SK-N-SH treated with all-trans-retinoic acid at 6 μM for 48 hours (cell line): ENCODE results near the gene SOX10.

Source experiments
- ATAC-seq: fragments of 200-7000 bp; cut with Tn5 transposase; 3 replicates; pipeline ENCODE4 v1.9.1; 2020; ENCODE audit warnings: mild to moderate bottlenecking, moderate library complexity
- ARNTL ChIP-seq: fragments of 450-650 bp; formaldehyde crosslinking; IDR thresholded peaks from 2 replicates; pipeline ENCODE4 v1.5.0; 2020; ENCODE audit warnings: low read depth, mild to moderate bottlenecking, moderate library complexity, borderline replicate concordance
- BACH2 ChIP-seq: fragments of 250-450 bp; sonication (Bioruptor Pico); IDR thresholded peaks from 2 replicates; pipeline ENCODE4 v1.9.0; 2021; ENCODE audit warnings: mild to moderate bottlenecking, borderline replicate concordance
- CSDC2 ChIP-seq: fragments of 250-450 bp; sonication (Bioruptor Pico); IDR thresholded peaks from 2 replicates; pipeline ENCODE4 v1.5.0; 2020; ENCODE audit warnings: mild to moderate bottlenecking, moderate library complexity
- GLIS3 ChIP-seq: fragments of 250-450 bp; sonication (Bioruptor Pico); IDR thresholded peaks from 2 replicates; pipeline ENCODE4 v1.5.0; 2020; ENCODE audit warnings: mild to moderate bottlenecking, moderate library complexity
- ISL1 ChIP-seq: fragments of 250-450 bp; sonication (Bioruptor Pico); IDR thresholded peaks from 2 replicates; pipeline ENCODE4 v2.1.2; 2022; ENCODE audit warnings: mild to moderate bottlenecking, moderate library complexity
- SNAI2 ChIP-seq: fragments of 250-450 bp; sonication (Bioruptor Pico); IDR thresholded peaks from 2 replicates; pipeline ENCODE4 v1.5.0; 2020; ENCODE audit warnings: mild to moderate bottlenecking, moderate library complexity
- TCF4 ChIP-seq: fragments of 250-450 bp; sonication (Bioruptor Pico); IDR thresholded peaks from 2 replicates; pipeline ENCODE4 v1.8.0; 2021; ENCODE audit warnings: mild to moderate bottlenecking, moderate library complexity, borderline replicate concordance
- TOX ChIP-seq: fragments of 250-450 bp; sonication (Bioruptor Pico); IDR thresholded peaks from 2 replicates; pipeline ENCODE4 v1.8.0; 2021; ENCODE audit warnings: mild to moderate bottlenecking, moderate library complexity, borderline replicate concordance
- ZFP3 ChIP-seq: fragments of 250-450 bp; sonication (Bioruptor Pico); IDR thresholded peaks from 2 replicates; pipeline ENCODE4 v1.5.0; 2020; ENCODE audit warnings: mild to moderate bottlenecking, moderate library complexity
- ZFP30 ChIP-seq: fragments of 450-650 bp; formaldehyde crosslinking; IDR thresholded peaks from 2 replicates; pipeline ENCODE4 v1.5.0; 2022; ENCODE audit warnings: mild to moderate bottlenecking, moderate library complexity
- ZNF70 ChIP-seq: fragments of 450-650 bp; formaldehyde crosslinking; IDR thresholded peaks from 2 replicates; pipeline ENCODE4 v1.5.0; 2020; ENCODE audit warnings: mild to moderate bottlenecking, moderate library complexity
- ZNF8 ChIP-seq: fragments of 450-650 bp; formaldehyde crosslinking; IDR thresholded peaks from 2 replicates; pipeline ENCODE4 v1.5.0; 2020; ENCODE audit warnings: mild to moderate bottlenecking, moderate library complexity
- TF ChIP-seq, protein P1 (sequence below): fragments of 250-450 bp; sonication (Bioruptor Pico); IDR thresholded peaks from 2 replicates; pipeline ENCODE4 v1.5.0; 2020; ENCODE audit warnings: mild to moderate bottlenecking, moderate library complexity
- TF ChIP-seq, protein P2 (sequence below): fragments of 250-450 bp; sonication (Bioruptor Pico); IDR thresholded peaks from 2 replicates; pipeline ENCODE4 v1.5.1; 2021; ENCODE audit warnings: mild to moderate bottlenecking, moderate library complexity
- TF ChIP-seq, protein P3 (sequence below): fragments of 250-450 bp; sonication (Bioruptor Pico); IDR thresholded peaks from 2 replicates; pipeline ENCODE4 v1.8.0; 2020; ENCODE audit warnings: mild to moderate bottlenecking, moderate library complexity, borderline replicate concordance
- TF ChIP-seq, protein P4 (sequence below): fragments of 250-450 bp; sonication (Bioruptor Pico); IDR thresholded peaks from 2 replicates; pipeline ENCODE4 v1.5.1; 2020; ENCODE audit warnings: low read depth, mild to moderate bottlenecking, moderate library complexity

The SOX10 gene

DNA sequence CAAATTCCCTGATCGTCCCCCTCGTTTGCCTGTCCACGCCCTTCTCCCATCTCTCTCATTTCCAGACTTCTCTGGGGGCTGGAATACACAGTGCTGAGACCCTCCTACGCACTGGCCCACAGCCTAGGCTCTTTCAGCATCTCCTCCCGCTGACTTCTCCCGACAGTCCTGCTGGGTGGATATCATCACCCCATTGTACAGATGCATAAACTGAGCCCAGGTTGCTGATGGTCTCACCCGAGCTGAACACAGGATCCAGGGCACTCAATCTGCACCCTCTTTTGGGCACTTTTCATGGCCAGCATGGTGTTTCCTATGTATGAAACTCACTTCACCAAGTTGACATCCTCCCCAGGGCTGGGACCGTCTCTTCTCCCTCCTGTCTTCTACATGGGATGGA lies 41.2 kb upstream of the SOX10 start (continued):
- TF ChIP-seq, protein P1, sequence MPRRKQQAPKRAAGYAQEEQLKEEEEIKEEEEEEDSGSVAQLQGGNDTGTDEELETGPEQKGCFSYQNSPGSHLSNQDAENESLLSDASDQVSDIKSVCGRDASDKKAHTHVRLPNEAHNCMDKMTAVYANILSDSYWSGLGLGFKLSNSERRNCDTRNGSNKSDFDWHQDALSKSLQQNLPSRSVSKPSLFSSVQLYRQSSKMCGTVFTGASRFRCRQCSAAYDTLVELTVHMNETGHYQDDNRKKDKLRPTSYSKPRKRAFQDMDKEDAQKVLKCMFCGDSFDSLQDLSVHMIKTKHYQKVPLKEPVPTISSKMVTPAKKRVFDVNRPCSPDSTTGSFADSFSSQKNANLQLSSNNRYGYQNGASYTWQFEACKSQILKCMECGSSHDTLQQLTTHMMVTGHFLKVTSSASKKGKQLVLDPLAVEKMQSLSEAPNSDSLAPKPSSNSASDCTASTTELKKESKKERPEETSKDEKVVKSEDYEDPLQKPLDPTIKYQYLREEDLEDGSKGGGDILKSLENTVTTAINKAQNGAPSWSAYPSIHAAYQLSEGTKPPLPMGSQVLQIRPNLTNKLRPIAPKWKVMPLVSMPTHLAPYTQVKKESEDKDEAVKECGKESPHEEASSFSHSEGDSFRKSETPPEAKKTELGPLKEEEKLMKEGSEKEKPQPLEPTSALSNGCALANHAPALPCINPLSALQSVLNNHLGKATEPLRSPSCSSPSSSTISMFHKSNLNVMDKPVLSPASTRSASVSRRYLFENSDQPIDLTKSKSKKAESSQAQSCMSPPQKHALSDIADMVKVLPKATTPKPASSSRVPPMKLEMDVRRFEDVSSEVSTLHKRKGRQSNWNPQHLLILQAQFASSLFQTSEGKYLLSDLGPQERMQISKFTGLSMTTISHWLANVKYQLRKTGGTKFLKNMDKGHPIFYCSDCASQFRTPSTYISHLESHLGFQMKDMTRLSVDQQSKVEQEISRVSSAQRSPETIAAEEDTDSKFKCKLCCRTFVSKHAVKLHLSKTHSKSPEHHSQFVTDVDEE (CRISPR knock-in tag) = no peak
- TF ChIP-seq ARNTL (no peak), ZNF8 (CRISPR knock-in tag) (no peak)

DNA sequence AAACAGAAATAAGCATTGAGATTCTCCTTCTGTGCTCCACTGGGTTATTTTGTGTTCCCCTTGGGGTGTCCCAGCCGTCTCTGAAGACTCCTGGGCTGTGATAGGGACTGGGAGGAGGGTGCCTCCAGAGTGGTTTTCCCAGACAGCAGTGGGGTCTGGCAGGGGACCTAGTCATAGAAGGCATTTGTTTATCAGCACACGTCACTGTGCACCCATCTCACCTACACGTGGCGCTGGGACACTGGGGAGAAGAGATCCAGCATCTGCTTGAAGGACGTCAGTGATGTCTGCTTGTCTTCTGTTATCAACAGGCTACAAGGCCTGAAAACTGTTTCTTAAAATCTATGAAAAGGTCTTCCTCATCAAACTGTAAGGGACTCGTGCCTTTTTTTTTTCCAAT lies 38.7 kb upstream of the SOX10 start:
- TF ChIP-seq SNAI2 (CRISPR knock-in tag) (no peak), ZNF70 (CRISPR knock-in tag) (no peak), BACH2 (CRISPR knock-in tag) (no peak)
- TF ChIP-seq, protein P1 (CRISPR knock-in tag) = no peak
- no peak for ATAC-seq

DNA sequence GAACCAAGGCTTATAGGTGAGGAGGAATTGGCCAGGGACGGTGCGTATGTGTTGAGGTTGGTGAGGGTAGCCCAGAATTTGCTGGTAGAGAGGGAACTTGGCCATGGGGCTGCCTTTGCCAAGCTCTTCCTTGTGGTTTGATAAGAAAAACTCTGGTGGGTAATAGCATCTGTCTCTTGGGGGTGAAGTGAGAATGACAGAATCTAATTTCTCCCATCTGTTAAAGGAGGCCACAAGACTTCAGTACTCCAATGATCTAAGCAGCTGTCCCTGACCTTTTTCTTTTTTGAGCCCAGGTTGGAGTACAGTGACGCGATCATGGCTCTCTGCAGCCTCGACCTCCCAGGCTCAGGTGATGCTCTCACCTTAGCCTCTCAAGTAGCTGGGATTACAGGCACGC lies 36.9 kb upstream of the SOX10 start:
- ATAC-seq = no peak
- TF ChIP-seq, protein P2, sequence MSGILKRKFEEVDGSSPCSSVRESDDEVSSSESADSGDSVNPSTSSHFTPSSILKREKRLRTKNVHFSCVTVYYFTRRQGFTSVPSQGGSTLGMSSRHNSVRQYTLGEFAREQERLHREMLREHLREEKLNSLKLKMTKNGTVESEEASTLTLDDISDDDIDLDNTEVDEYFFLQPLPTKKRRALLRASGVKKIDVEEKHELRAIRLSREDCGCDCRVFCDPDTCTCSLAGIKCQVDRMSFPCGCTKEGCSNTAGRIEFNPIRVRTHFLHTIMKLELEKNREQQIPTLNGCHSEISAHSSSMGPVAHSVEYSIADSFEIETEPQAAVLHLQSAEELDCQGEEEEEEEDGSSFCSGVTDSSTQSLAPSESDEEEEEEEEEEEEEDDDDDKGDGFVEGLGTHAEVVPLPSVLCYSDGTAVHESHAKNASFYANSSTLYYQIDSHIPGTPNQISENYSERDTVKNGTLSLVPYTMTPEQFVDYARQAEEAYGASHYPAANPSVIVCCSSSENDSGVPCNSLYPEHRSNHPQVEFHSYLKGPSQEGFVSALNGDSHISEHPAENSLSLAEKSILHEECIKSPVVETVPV (CRISPR knock-in tag) = no peak
- no peak for TF ChIP-seq ARNTL
- TF ChIP-seq SNAI2 (CRISPR knock-in tag) = no peak
- TF ChIP-seq BACH2 (CRISPR knock-in tag) = no peak
- no peak for TF ChIP-seq TCF4
- TF ChIP-seq ISL1 (CRISPR knock-in tag) = no peak
- no peak for TF ChIP-seq GLIS3 (CRISPR knock-in tag)
- TF ChIP-seq ZFP3 (CRISPR knock-in tag) = no peak
- TF ChIP-seq ZFP30 (CRISPR knock-in tag) = no peak
- TF ChIP-seq, protein P3, sequence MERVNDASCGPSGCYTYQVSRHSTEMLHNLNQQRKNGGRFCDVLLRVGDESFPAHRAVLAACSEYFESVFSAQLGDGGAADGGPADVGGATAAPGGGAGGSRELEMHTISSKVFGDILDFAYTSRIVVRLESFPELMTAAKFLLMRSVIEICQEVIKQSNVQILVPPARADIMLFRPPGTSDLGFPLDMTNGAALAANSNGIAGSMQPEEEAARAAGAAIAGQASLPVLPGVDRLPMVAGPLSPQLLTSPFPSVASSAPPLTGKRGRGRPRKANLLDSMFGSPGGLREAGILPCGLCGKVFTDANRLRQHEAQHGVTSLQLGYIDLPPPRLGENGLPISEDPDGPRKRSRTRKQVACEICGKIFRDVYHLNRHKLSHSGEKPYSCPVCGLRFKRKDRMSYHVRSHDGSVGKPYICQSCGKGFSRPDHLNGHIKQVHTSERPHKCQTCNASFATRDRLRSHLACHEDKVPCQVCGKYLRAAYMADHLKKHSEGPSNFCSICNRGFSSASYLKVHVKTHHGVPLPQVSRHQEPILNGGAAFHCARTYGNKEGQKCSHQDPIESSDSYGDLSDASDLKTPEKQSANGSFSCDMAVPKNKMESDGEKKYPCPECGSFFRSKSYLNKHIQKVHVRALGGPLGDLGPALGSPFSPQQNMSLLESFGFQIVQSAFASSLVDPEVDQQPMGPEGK (CRISPR knock-in tag) = no peak
- TF ChIP-seq CSDC2 (CRISPR knock-in tag) = no peak
- TF ChIP-seq, protein P1 (CRISPR knock-in tag) = no peak
- TF ChIP-seq, protein P4, sequence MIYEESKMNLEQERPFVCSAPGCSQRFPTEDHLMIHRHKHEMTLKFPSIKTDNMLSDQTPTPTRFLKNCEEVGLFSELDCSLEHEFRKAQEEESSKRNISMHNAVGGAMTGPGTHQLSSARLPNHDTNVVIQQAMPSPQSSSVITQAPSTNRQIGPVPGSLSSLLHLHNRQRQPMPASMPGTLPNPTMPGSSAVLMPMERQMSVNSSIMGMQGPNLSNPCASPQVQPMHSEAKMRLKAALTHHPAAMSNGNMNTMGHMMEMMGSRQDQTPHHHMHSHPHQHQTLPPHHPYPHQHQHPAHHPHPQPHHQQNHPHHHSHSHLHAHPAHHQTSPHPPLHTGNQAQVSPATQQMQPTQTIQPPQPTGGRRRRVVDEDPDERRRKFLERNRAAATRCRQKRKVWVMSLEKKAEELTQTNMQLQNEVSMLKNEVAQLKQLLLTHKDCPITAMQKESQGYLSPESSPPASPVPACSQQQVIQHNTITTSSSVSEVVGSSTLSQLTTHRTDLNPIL (CRISPR knock-in tag) = no peak
- TF ChIP-seq TOX (CRISPR knock-in tag) = no peak
